ENCODE measurements around the gene CDC123. TPM values are rescaled to one million over a fixed set of nuclear protein-coding genes. Genes with fewer than 3 reads are reported as not detected.
"Not testable (repeated sequence)": the region's sequence is repeated elsewhere in the genome, so short reads cannot be mapped to it uniquely, and the experiment has no call there.

Gene CDC123
- total RNA-seq, 2 donors from 2014 or later: 56.7 to 83.8 TPM

DNA sequence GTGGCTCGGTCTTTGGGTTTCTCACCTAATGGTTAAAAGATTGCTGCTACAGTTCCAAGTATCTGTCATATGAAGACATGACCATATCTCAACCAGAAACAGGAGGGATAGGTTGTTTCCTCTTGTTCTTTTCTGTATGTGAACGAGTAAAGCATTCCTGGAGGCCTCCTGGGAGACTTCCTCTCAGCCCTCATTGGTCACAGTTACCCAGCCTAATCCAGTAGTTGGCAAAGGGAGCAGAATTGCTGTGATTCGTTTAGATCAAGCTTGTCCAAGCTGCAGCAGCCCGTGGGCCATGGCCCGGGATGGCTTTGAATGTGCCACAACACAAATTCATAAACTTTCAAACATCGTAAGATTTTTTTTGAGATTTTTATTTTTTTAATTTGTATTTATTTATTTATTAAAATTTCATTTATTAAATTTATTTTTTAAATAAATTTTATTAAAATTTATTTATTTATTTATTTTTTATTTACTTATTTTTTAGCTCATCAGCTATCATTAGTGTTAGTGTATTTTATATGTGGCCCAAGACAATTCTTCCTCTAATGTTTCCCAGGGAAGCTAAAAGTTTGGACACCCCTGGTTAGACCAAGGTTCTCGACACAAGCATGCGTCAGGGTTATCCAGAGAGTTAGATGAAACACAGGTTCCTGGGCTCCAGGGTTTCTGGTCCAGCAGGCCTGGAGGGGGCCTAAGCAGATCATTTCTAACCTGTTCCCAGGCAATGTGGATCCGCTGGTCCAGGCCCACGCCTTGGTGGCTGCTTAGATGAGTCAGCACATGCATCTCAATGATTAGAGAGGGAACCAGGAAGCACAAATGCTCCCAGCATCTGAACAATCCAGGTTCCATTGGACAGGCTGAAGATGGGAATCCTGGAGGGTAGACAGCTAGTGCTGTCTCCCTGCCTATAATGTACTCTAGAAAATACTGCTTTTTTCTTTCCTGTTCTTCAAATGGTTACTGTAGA is 25.6 kb downstream of the CDC123 start:
- DNase-seq: no peak
- intact Hi-C loops (cut with DNase I): no loop called here
- no peak for ATAC-seq

DNA sequence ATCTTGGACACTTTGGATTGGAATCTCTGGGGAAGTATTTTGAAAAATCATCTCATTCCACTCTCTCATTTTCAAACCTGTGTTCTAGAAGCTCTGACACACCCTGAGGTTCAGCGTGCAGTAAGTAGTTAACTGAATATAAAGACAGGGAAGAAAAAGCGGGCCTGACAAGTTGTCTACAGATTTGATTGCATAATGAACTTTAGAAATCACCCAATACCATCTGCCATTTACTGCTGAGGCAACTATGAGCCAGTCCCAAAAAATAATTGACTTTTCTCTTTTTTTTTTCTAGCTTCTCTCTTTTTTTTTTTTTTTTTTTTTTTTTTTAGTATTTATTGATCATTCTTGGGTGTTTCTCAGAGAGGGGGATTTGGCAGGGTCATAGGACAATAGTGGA is 29.5 kb downstream of the CDC123 start:
- intact Hi-C loops (cut with DNase I): no loop called here
- DNase-seq: no peak
- no peak for ATAC-seq

DNA sequence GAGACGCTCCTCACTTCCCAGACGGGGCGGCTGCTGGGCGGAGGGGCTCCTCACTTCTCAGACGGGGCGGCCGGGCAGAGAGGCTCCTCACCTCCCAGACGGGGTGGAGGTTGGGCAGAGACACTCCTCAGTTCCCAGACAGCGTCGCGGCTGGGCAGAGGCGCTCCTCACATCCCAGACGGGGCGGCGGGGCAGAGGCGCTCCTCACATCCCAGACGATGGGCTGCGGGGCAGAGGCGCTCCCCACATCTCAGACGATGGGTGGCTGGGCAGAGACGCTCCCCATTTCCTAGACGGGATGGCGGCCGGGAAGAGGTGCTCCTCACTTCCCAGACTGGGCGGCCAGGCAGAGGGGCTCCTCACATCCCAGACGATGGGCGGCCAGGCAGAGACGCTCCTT is 30.4 kb downstream of the CDC123 start:
- DNase-seq; ATAC-seq; intact Hi-C loops (cut with DNase I): not testable (repeated sequence)

DNA sequence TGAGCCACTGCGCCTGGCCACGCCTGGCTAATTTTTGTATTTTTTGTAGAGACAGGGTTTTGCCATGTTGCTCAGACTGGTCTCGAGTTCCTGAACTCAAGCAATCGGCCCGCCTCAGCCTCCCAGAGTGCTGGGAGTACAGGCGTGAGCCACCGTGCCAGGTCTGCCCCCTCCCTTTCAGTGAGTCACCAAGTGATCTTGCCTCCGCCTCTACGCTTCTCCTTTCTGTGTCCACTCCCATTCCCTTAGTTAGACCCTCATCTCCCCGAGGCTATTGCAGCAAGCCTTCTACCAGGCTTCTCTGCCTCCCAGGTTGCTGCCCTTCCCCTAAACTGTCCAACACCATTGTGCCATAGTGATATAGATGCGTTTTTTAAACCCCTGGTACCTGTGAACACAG is 32.9 kb downstream of the CDC123 start:
- DNase-seq (no peak), ATAC-seq (no peak)
- intact Hi-C loops (cut with DNase I): no loop called here

DNA sequence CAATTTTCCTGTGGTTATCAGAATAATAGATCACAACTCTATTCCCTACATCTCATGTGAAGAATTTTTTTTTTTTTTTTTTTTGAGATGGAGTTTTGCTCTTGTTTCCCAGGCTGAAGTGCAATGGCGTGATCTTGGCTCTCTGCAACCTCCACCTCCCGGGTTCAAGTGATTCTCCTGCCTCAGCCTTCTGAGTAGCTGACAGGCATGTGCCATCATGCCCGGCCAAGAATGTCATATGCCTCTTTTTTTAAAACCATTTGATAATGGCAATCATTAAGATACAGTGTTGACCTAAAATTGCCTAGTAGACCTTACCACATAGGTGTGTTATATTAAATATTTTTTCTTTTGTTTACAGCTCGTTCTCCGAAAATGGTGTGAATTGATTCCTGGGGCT is 38.7 kb downstream of the CDC123 start:
- intact Hi-C loops (cut with DNase I); DNase-seq: not testable (repeated sequence)
- peak; percentile 8 to 49 for ATAC-seq

DNA sequence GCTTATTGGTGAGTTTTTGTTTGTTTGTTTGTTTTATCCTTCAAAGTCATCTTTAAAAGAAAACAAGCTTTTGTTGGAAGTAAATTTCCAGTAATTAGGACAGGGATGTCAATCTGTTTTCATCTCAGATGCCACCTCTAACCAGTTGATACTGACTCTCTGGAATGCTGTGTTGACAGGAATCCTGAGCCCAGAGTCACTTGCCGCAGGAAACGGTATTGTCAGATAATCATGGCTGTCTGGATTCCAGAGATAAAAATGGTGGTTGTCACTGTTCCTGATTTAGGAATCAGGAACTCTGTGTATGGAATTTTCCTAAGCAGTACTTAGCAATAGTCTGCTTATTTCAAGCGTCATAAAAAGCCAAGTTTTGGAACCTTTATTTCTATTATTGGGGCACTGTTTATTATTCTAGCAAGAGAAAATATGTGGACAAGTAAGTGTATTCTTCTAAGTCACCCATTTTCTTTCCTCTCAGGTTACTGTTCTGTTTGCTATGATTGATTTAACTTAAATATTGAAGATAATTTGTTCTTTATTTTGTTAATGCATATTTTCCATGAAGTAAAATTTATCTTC is 39.2 kb downstream of the CDC123 start:
- DNase-seq (no peak), ATAC-seq (peak; percentile 84 to 91)
- intact Hi-C loops (cut with DNase I): no loop called here

DNA sequence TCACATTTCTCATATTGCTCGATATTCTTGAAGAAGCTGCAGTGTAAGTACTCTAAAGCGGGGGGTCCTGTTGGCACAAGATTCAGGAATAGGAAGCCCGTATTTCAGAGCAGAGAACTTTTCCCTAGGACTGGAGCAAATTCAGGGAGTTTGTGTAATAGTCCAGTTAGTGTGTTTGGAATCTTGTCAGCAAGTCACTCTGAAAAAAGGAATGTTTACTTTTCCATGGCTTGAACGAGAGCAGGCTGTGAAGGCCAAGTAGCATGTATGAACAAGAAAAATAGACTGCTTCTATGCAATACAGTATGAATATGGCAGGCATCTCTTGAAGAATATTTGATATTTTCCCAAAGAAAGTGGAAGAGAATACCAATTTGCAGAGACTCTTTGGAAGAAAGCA is 39.8 kb downstream of the CDC123 start:
- intact Hi-C loops (cut with DNase I): no loop called here
- ATAC-seq (peak in 1 of 2 donors; percentile 31), DNase-seq (no peak)

DNA sequence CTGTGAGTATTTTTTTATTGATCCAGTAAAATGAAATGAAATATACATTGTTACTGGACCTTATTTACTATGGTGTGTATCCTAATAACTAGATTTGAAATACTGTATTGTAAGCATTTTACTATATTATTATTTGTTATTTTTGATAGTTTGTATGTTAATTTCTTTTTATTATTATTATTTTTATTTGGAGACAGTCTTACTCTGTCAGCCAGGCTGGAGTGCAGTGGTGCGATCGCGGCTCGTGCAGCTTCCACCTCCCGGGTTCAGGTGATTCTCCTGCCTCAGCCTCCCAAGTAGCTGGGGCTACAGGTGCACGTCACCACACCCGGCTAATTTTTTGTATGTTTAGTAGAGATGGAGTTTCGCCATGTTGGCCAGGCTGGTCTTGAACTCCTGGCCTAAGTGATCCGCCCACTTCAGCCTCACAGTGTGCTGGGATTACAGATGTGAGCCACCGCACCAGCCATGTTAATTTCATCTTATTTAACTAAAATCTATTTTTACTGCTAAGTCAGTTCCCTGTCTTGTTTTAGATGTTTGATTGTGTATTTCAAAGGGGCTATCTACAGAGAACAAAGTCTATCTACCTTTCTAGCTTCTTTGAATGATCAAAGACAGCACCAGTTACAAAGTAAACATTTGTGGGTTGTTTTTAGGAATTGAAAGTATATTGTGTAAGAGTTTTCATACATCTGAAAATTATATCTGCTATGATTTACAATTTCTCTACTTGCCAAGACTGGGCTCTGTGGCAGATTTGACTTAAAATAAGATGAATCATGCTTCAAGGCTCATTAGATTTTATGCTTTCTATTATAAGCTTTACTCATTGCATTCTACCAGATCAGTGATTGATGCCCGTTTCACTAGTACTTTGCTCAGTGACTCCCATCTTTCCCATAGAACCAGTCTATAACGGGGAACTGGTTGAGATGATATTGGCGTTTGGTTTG is 41.6 kb downstream of the CDC123 start:
- DNase-seq: no peak
- intact Hi-C loops (cut with DNase I): no loop called here
- no peak for ATAC-seq

DNA sequence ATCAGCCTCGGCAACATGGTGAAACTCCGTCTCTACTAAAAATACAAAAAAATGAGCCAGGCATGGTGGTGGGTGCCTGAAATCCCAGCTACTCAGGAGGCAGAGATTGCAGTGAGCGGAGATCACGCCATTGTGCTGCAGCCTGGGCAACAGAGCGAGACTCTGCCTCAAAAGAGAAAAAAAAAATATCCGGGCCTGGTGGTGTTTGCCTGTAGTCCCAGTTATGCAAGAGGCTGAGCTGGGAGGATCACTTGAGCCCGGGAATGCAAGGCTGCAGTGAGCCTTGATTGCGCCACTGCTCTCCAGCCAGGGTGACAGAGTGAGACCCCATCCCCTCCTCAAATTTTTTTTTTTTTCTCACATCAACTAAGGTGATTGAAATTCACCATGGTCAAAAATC is 42.8 kb downstream of the CDC123 start:
- DNase-seq: no peak
- intact Hi-C loops (cut with DNase I): no loop called here

DNA sequence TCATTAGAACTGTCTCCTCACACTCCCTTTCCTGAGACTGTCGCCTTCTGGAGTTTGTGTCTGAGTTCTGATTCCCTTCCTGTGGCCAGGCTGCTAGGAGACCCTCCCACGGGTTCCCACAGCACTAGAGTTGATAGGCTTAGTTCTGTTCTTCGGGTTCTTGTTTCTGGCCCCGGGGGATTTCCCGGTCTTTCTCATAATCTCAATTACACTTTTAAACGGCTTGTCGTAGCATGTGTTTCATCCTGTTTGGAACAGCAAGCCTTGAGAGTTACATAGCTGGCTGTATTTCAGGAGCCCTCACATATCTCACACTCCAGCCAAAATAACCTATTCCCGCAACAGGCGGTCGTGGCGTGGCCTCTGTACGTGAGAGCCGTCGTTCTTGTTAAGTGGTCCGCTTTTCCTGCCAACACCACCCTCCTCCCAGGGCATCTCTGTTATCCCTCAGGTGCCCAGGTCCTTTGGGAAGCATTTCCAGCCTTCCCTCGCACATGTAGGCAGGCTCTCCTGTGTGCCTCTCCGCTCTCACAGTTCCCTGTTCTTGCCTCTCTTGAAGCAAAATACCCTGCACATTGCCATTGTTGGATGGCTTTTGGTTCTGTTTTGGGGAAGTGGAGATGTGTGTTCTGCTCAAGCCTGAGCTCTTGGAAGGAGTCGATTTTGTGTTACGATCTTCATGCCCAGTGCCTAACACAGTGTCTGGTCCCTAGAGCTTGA is 46.0 kb downstream of the CDC123 start:
- peak; percentile 75 to 87 for ATAC-seq
- intact Hi-C loops (cut with DNase I): no loop called here
- DNase-seq: peak; percentile 70

More for the DNA sequence above, 42.8 kb downstream of the CDC123 start:
- ATAC-seq: no peak

DNA sequence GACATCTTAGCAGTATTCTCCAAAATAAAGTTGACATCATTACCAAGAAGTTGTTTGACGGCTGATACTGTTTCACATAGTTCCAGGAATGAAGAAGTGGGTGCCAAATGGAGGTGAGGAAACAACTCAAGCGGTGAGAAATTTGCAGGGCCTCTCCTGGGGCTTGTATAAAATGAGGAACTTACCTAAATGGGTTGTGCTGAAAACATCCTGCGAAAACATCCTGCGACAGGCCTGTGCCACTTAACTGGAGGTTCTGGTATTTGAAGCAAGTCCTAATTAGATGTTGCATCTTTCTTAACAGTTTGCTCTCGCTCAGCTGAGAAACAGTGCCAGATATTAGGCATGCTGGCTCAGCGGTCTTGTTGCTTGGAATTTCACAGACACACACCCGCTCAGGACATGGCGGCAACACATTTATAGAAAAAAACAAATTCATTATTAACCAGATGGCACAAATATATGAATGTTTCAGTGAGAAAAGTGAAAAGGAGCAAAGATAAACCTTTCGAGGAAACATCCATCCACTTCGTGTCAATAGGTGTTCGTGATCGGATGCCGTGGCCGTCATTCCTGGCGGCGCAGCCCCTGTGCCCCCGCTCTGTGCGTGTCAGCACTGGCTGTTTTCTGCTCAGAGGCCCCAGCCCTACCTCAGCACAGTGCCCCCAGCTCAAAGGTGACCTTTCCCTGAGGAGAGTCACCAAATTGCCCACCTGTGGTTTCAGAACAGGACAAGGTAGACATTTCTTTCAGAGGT is 48.1 kb downstream of the CDC123 start:
- DNase-seq: no peak
- intact Hi-C loops (cut with DNase I): no loop called here
- ATAC-seq: peak in 1 of 2 donors; percentile 5

DNA sequence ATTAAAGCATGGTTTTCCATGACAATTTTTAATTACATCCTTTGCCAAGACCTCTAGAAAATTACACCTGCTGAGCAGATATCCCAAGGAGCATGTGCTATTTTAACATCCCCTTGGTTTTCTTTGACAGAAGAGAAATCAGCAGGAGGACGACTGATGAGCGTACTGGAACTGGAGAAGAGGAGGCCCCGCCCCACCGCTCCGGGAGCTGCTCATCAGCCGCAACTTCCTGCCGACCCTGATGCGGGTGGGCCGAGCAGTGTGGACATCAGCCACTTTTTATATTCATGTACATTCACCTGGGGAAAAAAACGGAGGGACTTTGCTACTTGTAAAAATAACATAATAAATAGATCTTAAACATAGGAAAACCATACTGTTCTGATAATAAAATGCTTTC is 54.2 kb downstream of the CDC123 start:
- ATAC-seq (no peak), DNase-seq (no peak)
- intact Hi-C loops (cut with DNase I): no loop called here

DNA sequence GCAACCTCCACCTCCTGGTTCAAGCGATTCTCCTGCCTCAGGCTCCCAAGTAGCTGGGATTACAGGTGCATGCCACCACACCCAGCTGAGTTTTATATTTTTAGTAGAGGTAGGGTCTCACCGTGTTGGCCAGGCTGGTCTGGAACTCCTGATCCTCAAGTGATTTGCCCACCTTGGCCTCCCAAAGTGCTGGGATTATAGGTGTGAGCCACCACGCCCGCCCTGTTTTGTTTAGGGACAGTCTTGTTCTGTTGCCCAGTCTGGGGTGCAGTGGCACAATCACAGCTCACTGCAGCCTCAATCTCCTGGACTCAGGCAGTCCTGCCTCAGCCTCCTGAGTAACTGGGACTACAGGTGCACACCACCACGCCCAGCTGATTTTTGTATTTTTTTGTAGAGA is 54.7 kb downstream of the CDC123 start:
- intact Hi-C loops (cut with DNase I); ATAC-seq; DNase-seq: not testable (repeated sequence)

DNA sequence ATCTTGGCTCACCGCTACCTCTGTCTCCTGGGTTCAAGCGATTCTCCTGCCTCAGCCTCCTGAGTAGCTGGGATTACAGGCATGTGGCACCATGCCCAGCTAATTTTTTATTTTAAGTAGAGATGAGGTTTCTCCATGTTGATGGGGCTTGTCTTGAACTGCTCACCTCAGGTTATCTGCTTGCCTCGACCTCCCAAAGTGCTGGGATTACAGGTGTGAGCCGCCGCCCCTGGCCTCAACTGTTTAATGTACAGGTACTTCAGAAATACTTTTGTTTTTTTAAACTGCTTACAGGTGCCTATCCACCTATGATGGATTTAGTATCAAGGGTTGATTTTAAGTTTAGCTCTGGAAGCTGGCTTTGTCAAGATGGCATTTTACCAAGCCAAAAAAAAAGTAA is 55.6 kb downstream of the CDC123 start:
- DNase-seq (no peak), ATAC-seq (no peak)
- intact Hi-C loops (cut with DNase I): no loop called here

DNA sequence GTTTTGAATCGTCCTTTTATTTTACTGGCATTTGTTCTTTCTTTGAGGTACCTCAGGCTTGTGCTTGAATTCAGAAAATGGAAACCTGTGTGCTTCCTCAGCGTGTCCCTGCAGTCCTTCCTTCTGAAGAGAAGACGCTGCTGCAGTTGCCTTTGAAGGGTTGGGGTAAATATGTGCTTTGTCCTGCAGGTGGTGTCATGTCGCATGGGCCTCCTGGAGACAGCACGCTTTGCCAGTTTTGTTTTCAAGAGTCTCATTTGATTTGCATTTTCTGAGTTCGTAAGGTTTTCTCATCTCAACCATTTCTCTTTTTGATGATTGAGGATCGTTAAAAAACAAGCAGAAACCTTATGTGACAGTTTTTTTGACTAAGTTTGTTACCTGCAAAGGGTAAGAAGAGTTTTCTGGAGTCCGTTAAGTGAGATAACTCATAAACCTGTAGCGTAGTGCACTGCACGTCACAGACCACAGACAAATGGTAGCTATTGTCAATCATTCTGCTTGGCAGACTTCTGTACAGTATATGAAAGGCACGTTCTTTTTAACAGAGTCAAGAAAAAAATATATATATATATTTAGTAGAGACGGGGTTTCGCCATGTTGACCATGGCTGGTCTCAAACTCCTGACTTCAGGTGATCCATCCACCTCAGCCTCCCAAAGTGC is 57.0 kb downstream of the CDC123 start:
- intact Hi-C loops (cut with DNase I): no loop called here
- ATAC-seq: no peak
- no peak for DNase-seq

DNA sequence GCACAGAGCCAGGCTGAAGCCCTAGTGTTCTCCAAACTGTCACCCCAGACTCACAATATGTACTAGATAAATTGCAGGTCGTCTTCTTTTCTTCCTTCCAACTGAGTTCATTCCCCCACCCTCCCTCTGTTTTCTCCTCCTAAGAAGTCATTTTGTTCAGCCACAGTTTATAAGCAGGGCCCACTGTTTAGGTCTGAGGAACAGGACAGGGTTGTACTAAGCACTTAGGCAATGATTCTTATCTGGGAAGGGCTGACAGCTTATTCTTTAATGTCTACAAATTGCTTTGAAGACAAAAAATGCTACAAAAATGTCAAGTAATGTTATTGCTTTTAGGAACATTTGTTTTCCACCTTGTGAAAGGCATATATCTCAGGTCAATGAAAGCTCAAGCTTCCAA is 59.1 kb downstream of the CDC123 start:
- intact Hi-C loops (cut with DNase I): no loop called here
- ATAC-seq: no peak
- no peak for DNase-seq

DNA sequence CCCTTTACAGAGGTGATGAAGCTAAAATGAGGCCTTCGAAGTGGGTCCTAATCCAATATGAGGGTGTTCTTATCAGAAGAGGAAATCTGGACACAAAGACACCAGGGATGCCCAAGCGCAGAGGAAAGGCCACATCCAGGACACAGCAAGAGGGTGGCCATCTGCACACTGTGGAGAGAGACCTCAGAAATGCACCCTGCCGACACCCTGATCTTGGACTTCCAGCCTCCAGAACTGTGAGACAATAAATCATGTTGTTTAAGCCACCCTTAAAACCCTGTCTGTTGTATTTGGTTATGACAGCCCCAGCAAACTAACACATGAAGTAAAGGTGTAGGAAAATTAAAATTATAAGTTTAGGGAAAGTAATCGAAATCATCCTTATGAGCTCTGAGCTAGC is 64.0 kb downstream of the CDC123 start:
- no peak for ATAC-seq
- intact Hi-C loops (cut with DNase I): loop anchor here (5.0 to 10.0 kb wide), 5 partner anchors 225 to 817 kb away; no protein-coding TSS in a partner anchor

More for the DNA sequence above, 64.0 kb downstream of the CDC123 start:
- DNase-seq: no peak
